ENCODE measurements around the gene DLX3.

DLX3 gene

DNA sequence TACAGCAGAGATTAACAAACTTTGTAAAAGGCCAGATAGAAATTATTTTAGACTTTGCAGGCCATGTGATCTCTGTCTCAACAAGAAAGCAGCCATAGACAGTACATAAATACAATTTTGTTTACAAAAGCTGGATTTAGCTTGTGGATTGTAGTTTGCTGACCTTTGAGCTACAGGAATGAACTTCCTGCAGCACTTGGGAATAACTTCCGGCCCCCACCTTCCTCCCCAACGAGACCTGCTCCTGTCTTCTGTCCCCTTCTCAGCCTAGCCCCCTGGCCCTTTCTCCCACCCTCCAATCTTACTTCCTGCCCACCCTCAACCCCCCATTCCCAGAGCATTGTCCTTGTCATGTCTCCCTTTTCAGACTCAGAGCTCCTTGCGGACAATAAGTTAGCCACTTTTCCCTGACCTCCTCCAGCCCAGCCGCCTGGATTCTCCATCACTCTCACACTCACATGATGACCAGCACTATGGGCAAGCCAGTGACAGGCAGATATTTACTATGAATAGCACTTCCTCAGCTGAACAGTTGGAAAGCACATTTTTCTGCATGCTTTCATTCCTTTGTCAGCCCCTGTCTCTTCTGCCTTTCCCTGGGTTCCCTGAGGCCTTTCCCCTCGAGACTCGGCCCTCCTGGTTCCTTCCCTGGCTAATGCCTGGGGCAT, 27.6 kb upstream of the DLX3 start:
- DNase-seq = no peak

DNA sequence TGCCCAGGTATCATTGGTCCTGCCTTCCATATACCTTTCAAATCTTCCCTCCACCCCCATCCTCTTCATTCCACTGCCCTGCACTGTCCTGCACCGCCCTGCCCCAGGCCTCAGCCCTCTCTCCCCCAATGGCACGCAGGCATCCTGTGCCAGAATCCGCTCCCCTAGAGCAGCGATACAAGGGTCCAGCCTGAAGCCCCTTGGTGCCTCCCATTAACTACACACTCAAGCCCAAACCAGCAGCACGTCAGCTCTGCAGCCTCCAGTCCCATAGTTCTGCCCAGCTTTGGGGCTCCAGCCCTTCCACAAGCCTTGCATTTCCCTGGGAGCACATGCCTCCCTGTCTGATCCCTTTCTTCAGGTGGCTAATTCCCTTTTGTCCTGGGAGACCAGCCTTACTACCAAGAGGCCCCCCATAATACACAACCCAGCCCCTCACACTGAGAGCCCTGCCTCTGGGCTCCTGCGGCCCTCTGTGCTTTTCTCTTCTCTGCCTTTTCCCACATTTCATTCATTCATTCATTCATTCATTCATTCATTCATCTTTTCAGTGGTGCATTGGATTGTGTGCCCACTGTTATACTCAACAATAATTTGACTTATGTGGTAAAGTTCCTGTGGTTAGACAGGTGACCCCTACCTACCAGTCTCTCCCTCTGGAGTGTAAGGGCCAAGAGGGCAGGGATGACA, 26.8 kb upstream of the DLX3 start:
- no peak for DNase-seq

GRCh38 chr17:50020841-50021599, 26.0 kb upstream of the DLX3 start:
- no peak for DNase-seq

DNA sequence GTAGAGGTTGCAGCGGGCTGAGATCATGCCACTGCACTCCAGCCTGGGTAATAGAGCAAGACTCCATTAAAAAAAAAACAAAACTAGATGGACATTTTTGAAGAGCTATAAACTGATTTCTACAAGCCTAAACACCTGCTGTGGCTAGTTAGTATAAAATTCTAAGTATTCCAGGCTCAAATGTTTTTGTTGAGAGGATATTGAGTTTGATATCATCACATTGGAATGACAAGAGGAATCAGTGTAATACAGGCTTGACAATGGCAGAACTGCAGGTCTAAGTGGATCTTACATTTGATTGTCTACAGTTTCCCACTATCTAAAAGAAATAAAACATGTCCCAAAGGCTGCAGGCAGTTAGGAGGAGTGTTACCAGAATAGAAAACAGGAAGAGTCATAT, 23.9 kb upstream of the DLX3 start:
- no peak for DNase-seq

GRCh38 chr17:50015146-50015545, 20.1 kb upstream of the DLX3 start:
- DNase-seq = no peak

- no peak for DNase-seq
These were observed 19.6 kb upstream of the DLX3 start for GRCh38 chr17:50014471-50015088.

DNA sequence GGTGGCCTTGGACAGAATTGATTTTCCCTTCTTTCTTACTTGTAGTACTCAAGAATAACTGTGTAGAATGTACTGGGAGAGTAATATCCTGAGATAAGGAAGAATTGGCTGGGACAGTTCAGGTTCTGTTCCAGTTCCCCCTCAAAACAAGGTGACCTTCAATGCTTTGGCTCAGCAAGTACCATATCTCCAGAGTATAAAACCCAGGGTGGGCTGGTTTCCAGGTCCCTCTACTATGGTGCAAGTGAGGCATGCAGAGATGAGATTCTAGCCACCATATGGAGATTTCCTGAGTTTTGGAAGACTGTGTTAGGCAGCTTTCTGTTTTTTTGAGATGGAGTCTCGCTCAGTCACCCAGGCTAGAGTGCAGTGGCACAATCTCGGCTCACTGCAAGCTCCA, 18.1 kb upstream of the DLX3 start:
- DNase-seq = no peak

DNA sequence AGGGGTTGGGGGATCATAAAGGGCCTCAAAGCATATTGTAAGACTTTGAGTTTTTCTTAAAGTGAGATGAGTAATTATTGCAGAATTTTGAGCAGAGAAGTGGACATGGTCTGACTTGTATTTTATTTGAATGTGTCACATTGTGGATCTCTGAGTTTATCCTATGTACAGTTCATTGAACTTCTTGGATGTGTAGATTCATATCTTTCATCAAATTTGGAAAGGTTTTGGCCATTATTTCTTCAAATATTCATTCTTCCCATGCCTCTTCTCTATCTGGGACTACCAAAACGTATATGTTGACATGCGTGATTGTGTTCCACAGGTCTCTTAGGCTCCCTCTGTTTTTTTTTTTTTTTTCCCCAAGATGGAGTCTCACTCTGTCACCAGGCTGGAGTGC, 14.3 kb upstream of the DLX3 start:
- no peak for DNase-seq

GRCh38 chr17:50003911-50004310, 8.9 kb upstream of the DLX3 start:
- no peak for DNase-seq

GRCh38 chr17:49998836-49999511, 4.0 kb upstream of the DLX3 start:
- DNase-seq = no peak

DNA sequence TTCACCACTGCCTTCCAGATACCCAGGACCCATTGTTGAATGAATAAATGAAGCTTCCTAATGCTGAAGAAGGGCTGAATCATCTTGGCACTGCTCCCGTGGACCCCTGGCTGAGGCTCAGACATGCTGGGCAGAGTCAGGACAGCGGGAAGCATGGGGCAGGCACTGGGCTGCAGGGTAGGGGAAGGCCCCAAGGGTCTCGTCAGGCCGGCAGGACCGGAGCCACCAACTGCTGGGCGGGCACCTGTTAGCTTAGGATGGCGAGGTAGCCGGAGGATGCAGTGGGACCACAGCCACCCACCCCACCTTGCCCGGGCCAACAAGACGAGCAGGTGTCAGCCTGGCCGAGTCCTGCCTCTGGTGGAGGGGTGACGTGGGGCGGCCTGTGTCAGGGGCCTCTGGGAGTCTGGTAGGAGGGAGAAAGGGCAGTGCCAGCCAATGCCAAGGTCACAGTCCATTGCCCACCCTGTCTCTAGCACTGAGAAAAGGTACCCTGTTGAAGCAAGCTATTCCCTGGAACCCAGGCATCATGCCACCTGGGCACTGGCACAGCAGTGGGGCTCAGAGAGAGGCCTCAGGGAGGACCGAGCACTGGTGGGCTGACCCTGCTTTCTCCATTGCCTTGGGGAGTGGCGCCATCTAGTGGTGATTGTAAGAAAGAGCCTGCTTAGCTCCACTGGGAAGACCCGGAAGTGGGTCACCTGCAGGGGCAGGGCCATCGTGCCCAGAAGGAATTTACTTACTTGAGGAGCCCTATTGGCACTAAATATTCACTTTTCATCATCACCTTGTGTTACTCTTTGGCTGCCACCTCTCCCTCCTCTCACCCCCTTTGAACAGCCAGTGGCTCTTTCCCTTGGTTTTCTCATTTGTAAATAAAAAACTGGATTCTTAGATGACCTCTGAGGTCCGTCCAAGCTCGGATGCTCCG, 3.0 kb upstream of the DLX3 start:
- no peak for DNase-seq

DNA sequence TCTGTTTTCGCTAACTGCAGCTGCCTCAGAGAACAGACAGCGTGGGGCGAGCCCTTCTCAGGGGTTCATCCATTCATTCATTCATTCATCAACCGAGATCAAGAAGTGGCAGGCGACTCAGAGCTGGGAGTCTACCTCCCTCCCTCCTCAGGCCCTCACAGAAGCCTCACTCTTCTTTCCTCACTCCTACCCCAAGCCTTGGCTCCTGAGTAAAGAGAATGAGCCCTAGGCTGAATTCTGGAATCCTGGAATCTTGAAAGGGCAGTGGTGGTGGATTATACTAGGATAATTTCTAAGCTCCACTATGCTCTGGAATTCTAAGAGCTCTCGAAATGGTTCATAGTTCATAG, 2.3 kb upstream of the DLX3 start:
- no peak for DNase-seq

DNA sequence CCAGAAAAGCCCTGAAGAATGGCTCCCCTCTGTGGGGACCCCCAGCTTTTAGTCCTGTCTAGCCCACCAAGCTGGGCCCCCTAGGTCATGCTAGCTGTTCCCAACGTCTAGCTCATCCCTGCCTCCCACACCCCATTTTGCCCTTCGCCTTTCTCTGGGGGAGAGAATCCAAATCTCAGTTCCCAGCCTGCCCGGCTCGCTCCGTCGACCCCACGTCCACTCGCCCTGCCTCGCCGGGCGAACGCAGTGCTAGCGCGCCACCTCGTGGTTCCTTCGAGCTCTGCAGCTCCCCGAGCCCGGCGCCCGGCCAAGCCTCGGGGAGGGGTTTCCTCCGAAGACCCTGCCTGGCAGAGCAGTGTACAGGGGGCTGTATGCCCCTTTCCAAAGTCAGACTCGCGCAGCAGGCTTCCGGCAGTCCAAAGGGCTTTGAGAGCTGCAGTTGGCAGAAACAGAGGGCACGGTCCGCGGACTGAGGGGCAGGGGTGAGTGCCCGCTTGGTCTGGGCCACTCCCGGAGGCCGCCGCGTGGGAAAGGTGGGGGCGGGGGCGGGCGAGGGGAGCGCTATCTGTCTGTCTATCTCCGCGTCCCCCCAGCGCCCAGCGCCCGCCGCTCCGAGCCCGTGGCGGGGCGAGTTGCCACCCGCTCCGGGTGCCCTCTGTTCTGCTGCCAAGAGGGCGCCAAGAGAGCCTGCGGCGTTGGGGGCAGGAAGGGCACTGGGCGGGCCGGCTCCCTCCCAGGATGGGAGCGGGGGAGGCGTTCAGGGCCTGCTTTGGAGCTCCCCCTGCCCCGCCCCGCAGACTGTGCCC, 1.7 kb upstream of the DLX3 start:
- no peak for DNase-seq

GRCh38 chr17:49996121-49996494, 1.1 kb upstream of the DLX3 start:
- DNase-seq = no peak

GRCh38 chr17:49994085-49995054, 654 bp downstream of the DLX3 start:
- DNase-seq = no peak

GRCh38 chr17:49993423-49994060, 1.5 kb downstream of the DLX3 start:
- DNase-seq = no peak

DNA sequence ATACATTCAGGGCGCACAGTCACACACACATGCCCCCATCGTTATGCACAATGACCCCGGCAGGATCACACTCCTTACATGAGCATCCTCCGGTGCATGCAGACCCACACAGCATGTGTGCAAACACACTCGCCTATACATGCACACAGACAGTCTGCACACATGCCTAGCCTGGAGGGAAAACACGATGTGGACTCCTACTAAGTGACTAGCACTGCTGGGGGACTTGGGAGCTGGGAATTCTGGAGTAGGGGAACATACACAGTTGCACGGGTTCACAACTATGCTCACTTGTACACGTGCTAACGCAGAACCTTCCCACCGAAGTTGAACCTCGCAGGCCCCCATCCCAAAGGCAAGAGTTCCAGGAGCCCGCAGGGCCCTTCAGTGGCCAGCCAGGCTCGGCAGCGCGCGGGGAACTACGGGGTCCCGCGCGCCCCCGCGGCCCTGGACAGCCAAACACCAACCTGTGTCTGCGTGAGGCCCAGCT, 2.0 kb downstream of the DLX3 start:
- DNase-seq = no peak

- DNase-seq = no peak
These were observed 2.7 kb downstream of the DLX3 start for GRCh38 chr17:49992191-49992932.

- no peak for DNase-seq
These were observed 3.6 kb downstream of the DLX3 start for GRCh38 chr17:49991409-49991808.
